Effector CD8-positive, alpha-beta T cell (primary cell): ENCODE data around the gene FANCI.

ENCODE experiments used
- DNase-seq: peaks from one replicate; lab custom pipeline; 2025; lab: John Stamatoyannopoulos, UW

The FANCI gene

GRCh38 chr15:89333011-89333860 lies 89.5 kb downstream of the FANCI start:
- DNase-seq: no peak

GRCh38 chr15:89333959-89334509 lies 90.3 kb downstream of the FANCI start:
- no peak for DNase-seq

GRCh38 chr15:89334510-89335297 lies 90.9 kb downstream of the FANCI start, which contains the start of gene POLG:
Gene POLG, minus strand, starts transcription at chr15:89334824. Its CDS starts 1,070 bp downstream, at chr15:89333754.
- DNase-seq: peak; percentile 98

- DNase-seq: no peak
These were observed 91.7 kb downstream of the FANCI start for GRCh38 chr15:89335298-89336041.

- DNase-seq: no peak
These were observed 94.3 kb downstream of the FANCI start for GRCh38 chr15:89338036-89338435.

- no peak for DNase-seq
These were observed 96.8 kb downstream of the FANCI start for GRCh38 chr15:89340573-89340972.

GRCh38 chr15:89341316-89342005 lies 97.7 kb downstream of the FANCI start:
- no peak for DNase-seq

GRCh38 chr15:89342840-89343239 lies 99.1 kb downstream of the FANCI start:
- no peak for DNase-seq

- no peak for DNase-seq
These were observed 101.5 kb downstream of the FANCI start for GRCh38 chr15:89345248-89345647.

GRCh38 chr15:89346516-89347231 lies 102.9 kb downstream of the FANCI start:
- no peak for DNase-seq

- DNase-seq: no peak
These were observed 105.4 kb downstream of the FANCI start for GRCh38 chr15:89349206-89349558.

GRCh38 chr15:89352476-89352875 lies 108.7 kb downstream of the FANCI start:
- no peak for DNase-seq

GRCh38 chr15:89353991-89354390 lies 110.2 kb downstream of the FANCI start:
- no peak for DNase-seq

- no peak for DNase-seq
These were observed 113.0 kb downstream of the FANCI start for GRCh38 chr15:89356634-89357298.

GRCh38 chr15:89358435-89358754 lies 114.6 kb downstream of the FANCI start:
- DNase-seq: no peak

- peak; percentile 69 for DNase-seq
These were observed 115.1 kb downstream of the FANCI start for GRCh38 chr15:89358755-89359439.

GRCh38 chr15:89359471-89360293 lies 115.9 kb downstream of the FANCI start:
- DNase-seq: no peak

- no peak for DNase-seq
These were observed 116.7 kb downstream of the FANCI start for GRCh38 chr15:89360294-89360971.
